Hepatocyte (in vitro differentiated cells): ENCODE results near the gene ZNF644. TPM values are rescaled to one million over a fixed set of nuclear protein-coding genes. Genes with fewer than 3 reads are reported as not detected.

Experiments
- DNase-seq: peaks from one replicate; pipeline ENCODE4 v3.0.0-alpha.2; 2016; ENCODE audit warnings: low spot score
- H2AFZ ChIP-seq: fragments of 200-600 bp; sonication (generic); 2 replicates; pipeline ENCODE4 v1.6.0; 2016; ENCODE audit warnings: antibody characterized with exemption, mild to moderate bottlenecking
- H3K27ac ChIP-seq: fragments of 200-600 bp; sonication (generic); 2 replicates; pipeline ENCODE4 v1.5.1; 2016; ENCODE audit warnings: mild to moderate bottlenecking
- H3K27me3 ChIP-seq: fragments of 200-600 bp; sonication (generic); 2 replicates; pipeline ENCODE4 v1.6.1; 2016
- H3K36me3 ChIP-seq: fragments of 200-600 bp; sonication (generic); replicated peaks from 2 replicates; pipeline ENCODE4 v1.5.1; 2016; ENCODE audit warnings: low read depth; ENCODE audit not compliant: insufficient read depth
- H3K4me1 ChIP-seq: fragments of 200-600 bp; sonication (generic); 2 replicates; pipeline ENCODE4 v1.5.1; 2016; ENCODE audit warnings: mild to moderate bottlenecking, moderate library complexity; ENCODE audit not compliant: insufficient read depth
- H3K4me2 ChIP-seq: fragments of 200-600 bp; sonication (generic); 2 replicates; pipeline ENCODE4 v1.6.0; 2016
- H3K4me3 ChIP-seq: fragments of 200-600 bp; sonication (generic); 2 replicates; pipeline ENCODE4 v1.5.1; 2016; ENCODE audit warnings: mild to moderate bottlenecking
- H3K79me2 ChIP-seq: fragments of 200-600 bp; sonication (generic); 2 replicates; pipeline ENCODE4 v1.6.0; 2017; ENCODE audit warnings: mild to moderate bottlenecking
- H3K9me2 ChIP-seq: fragments of 200-600 bp; sonication (generic); replicated peaks from 2 replicates; pipeline ENCODE4 v1.6.0; 2017; ENCODE audit warnings: mild to moderate bottlenecking; ENCODE audit not compliant: insufficient read depth
- H3K9me3 ChIP-seq: fragments of 200-600 bp; sonication (generic); 2 replicates; pipeline ENCODE4 v1.5.1; 2016; ENCODE audit warnings: low read depth, mild to moderate bottlenecking
- H4K20me1 ChIP-seq: fragments of 200-600 bp; sonication (generic); 2 replicates; pipeline ENCODE4 v1.6.0; 2016; ENCODE audit warnings: mild to moderate bottlenecking; ENCODE audit not compliant: insufficient read depth, poor library complexity, severe bottlenecking
- CTCF ChIP-seq: fragments of 200-600 bp; sonication (generic); IDR thresholded peaks from 2 replicates; pipeline ENCODE4 v1.5.1; 2016; ENCODE audit warnings: antibody characterized with exemption, mild to moderate bottlenecking; ENCODE audit not compliant: poor library complexity
- EZH2 ChIP-seq: fragments of 200-600 bp; sonication (generic); IDR thresholded peaks from 2 replicates; pipeline ENCODE4 v1.6.1; 2016; ENCODE audit warnings: antibody characterized with exemption, mild to moderate bottlenecking, borderline replicate concordance
- EZH2phosphoT487 ChIP-seq: fragments of 200-600 bp; sonication (generic); IDR thresholded peaks from one replicate; pipeline ENCODE4 v1.6.1; 2018; ENCODE audit warnings: antibody characterized with exemption, mild to moderate bottlenecking, low read depth, moderate library complexity; ENCODE audit not compliant: unreplicated experiment, severe bottlenecking
- WGBS: methylation state at CpG from one replicate; pipeline ENCODE4 v1.1.6; 2016; ENCODE audit warnings: low lambda C conversion rate; ENCODE audit errors: missing lambda C conversion rate; 5-methylcytosine and 5-hydroxymethylcytosine counted together
- polyA plus RNA-seq: library from polyadenylated mRNA; unstranded; fragments of >200 nt; fragmentation: Nextera tagmentation; extraction: Ambion mirVana; gene quantifications from 2 replicates; pipeline ENCODE4 v1.2.1, GENCODE V29; 2016
- total RNA-seq: library from RNA; depleted of rRNA; stranded (reverse); fragments of >200 nt; gene quantifications from 2 replicates; pipeline ENCODE4 v1.2.3, GENCODE V29; 2014

Gene ZNF644
- total and polyA plus RNA-seq, 2 experiments from 2014 or later = 39.8 to 78.7 TPM

DNA sequence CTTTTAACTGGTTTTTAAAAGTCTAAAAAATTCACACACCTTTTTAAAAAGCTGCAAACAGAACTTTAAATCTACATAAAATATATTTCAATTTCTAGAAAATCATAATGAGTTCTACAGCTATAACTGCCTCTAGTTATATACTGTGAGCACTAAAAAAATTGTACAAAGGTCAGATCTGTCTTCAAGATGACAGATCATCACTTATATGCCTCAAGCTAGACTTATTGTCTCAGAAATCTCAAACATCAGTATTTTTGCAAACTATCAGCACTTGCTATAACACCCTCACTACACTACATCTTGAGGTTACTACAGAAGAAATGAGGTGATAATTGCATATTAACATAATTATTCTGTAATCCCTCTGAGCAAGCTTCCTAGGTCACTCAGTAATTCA, 76.5 kb downstream of the ZNF644 start:
- Histone ChIP-seq H2AFZ (no peak overlapping the region), H3K4me1 (no peaks in the 10 kb centered on the region), H3K36me3 (no peaks in the 10 kb centered on the region), H4K20me1 (peaks cover 41% of the 10 kb centered on the region), H3K79me2 (peaks cover 88% of the 10 kb centered on the region), H3K27me3 (no peaks in the 10 kb centered on the region), H3K9me2 (no peaks in the 10 kb centered on the region), H3K4me2 (no peak overlapping the region), H3K9me3 (no peaks in the 10 kb centered on the region), H3K27ac (no peak overlapping the region), H3K4me3 (no peak overlapping the region)
- no peak for DNase-seq
- TF ChIP-seq EZH2phosphoT487 = no peak
- no peak for TF ChIP-seq EZH2
- no peak for TF ChIP-seq CTCF

GRCh38 chr1:90943966-90944365, 77.9 kb downstream of the ZNF644 start:
- H3K4me2 ChIP-seq = no peak overlapping the region
- no peaks in the 10 kb centered on the region for H3K36me3 ChIP-seq
- 95% methylated on average over 4 of the region's 4 CpGs for WGBS
- no peak overlapping the region for H3K4me3 ChIP-seq
- no peaks in the 10 kb centered on the region for H3K27me3 ChIP-seq
- peaks cover 41% of the 10 kb centered on the region for H4K20me1 ChIP-seq
- DNase-seq = no peak
- no peaks in the 10 kb centered on the region for H3K9me3 ChIP-seq
- H3K4me1 ChIP-seq = no peaks in the 10 kb centered on the region
- H2AFZ ChIP-seq = no peak overlapping the region
- TF ChIP-seq EZH2phosphoT487 (no peak), EZH2 (no peak), CTCF (no peak)
- H3K79me2 ChIP-seq = peaks cover 92% of the 10 kb centered on the region
- no peaks in the 10 kb centered on the region for H3K9me2 ChIP-seq
- no peak overlapping the region for H3K27ac ChIP-seq

- H3K27ac ChIP-seq = no peak overlapping the region
- no peak overlapping the region for H3K4me2 ChIP-seq
- no peak for DNase-seq
- no peak overlapping the region for H2AFZ ChIP-seq
- H4K20me1 ChIP-seq = peaks cover 24% of the 10 kb centered on the region
- H3K36me3 ChIP-seq = no peaks in the 10 kb centered on the region
- H3K4me1 ChIP-seq = no peaks in the 10 kb centered on the region
- no peak overlapping the region for H3K4me3 ChIP-seq
- TF ChIP-seq CTCF = no peak
- TF ChIP-seq EZH2phosphoT487 = no peak
- TF ChIP-seq EZH2 = no peak
- no peaks in the 10 kb centered on the region for H3K9me3 ChIP-seq
- no peaks in the 10 kb centered on the region for H3K9me2 ChIP-seq
- no peaks in the 10 kb centered on the region for H3K27me3 ChIP-seq
- H3K79me2 ChIP-seq = peaks cover 88% of the 10 kb centered on the region
- WGBS = 98% methylated on average over 2 of the region's 2 CpGs
These were observed 81.1 kb downstream of the ZNF644 start for GRCh38 chr1:90940746-90941145.

DNA sequence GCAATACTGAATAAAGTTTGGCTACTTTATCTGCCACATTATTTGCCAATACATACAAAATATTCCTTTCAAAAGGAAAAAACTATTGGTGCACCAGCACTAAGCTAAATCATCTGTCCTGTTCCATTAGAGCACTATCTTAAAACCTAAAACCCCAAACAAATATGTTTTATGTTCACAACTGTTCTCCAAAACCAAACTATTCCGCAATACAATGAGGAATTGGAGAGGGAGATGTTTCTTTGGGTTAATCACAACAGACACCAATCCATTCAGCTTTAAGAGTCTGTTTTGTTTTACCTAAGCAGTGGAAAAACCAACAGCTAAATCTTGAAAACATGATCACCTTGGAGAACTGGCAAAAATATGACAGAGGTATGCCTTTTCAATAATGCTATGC, 85.1 kb downstream of the ZNF644 start:
- Histone ChIP-seq H3K4me1 (no peaks in the 10 kb centered on the region), H3K79me2 (peaks cover 89% of the 10 kb centered on the region), H3K4me3 (no peak overlapping the region), H3K27me3 (no peaks in the 10 kb centered on the region), H4K20me1 (peaks cover 20% of the 10 kb centered on the region), H3K9me3 (no peaks in the 10 kb centered on the region), H2AFZ (no peak overlapping the region), H3K36me3 (no peaks in the 10 kb centered on the region), H3K27ac (no peak overlapping the region), H3K4me2 (no peak overlapping the region), H3K9me2 (no peaks in the 10 kb centered on the region)
- no peak for DNase-seq
- WGBS = 100% methylated on average over 1 of the region's 1 CpG
- no peak for TF ChIP-seq EZH2phosphoT487
- no peak for TF ChIP-seq CTCF
- TF ChIP-seq EZH2 = no peak
